ENCODE measurements around the gene TRIO.

The TRIO gene

DNA sequence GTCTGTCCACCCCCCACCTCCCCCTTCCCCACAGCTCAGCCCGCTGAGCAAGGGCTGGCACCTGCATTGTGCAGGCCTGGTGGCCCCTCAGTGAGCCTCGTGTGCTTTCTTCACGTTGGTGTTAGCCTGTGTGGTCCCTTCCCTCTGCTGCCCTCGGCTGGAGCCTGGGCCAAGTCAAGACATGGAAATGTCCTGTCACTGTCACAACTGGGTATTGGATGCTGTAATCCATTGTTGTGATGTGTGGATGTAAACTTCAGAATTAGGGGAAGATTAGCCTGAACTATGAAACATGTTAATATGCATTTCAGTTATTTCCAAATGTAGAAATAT is 103.9 kb downstream of the TRIO start:
- Histone ChIP-seq H3K27ac (no peak overlapping the region), H3K4me3 (no peak overlapping the region), H3K9me3 (ENCODE audit: low read depth, low read length) (no peaks in the 10 kb centered on the region), H3K36me3 (ENCODE audit: insufficient read depth, low read length) (no peaks in the 10 kb centered on the region), H3K9ac (ENCODE audit: insufficient read length) (no peak overlapping the region)
- TF ChIP-seq POLR2AphosphoS5 (IDR thresholded peaks at IDR 0.05; ENCODE audit: borderline replicate concordance, low read depth, low read length) (no peak), EZH2 (IDR thresholded peaks at IDR 0.05) (no peak), FOXP2 (optimal IDR thresholded peaks at IDR 0.05; ENCODE audit: control extremely low read depth, extremely low read length, insufficient read depth) (no peak)
- DNase-seq (ENCODE audit: low read depth, low spot score): no peak

DNA sequence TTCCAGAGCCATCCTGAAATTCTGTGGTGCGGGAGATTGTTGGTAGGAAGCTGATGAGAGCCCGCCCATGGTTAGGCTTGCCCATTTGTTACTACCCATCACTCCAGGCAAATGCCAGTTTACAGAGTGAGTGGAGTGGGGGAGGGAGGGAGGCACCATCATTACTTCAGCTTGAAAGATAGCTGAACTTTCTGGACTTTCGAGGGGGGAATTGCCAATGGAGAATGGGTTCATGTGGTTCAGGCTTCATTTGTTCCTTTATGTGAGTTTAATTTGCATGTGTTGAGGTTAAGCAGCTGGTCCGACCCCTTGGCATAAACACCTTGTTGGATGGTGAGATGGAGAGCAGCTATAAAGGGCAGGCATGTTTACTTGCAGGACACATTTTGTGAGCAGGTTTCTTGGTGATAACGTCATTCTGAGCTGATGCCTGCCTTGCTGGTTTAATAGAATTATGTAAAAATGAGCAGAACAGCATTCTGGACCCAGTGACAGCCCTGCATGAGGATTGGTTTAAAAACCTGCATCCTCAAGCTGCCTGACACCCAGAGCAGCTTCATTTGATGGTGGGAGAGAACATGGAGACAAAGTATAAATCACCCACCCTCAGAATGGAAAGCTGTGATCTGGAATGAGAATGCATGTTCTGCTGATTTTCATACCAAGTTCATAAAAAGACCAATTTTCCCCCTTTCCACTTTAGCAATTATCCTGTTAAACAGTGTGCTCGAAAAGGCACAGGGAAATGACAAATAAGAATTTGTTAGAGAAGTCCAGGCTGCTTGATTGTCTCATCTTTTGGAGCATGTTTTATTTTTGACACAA is 106.3 kb downstream of the TRIO start:
- Histone ChIP-seq H3K9ac (ENCODE audit: insufficient read length) (no peak overlapping the region), H3K9me3 (ENCODE audit: low read depth, low read length) (no peaks in the 10 kb centered on the region), H3K4me3 (no peak overlapping the region), H3K27ac (no peak overlapping the region), H3K36me3 (ENCODE audit: insufficient read depth, low read length) (no peaks in the 10 kb centered on the region)
- no peak for DNase-seq (ENCODE audit: low read depth, low spot score)
- TF ChIP-seq EZH2 (IDR thresholded peaks at IDR 0.05): no peak
- TF ChIP-seq FOXP2 (optimal IDR thresholded peaks at IDR 0.05; ENCODE audit: control extremely low read depth, extremely low read length, insufficient read depth): no peak
- TF ChIP-seq POLR2AphosphoS5 (IDR thresholded peaks at IDR 0.05; ENCODE audit: borderline replicate concordance, low read depth, low read length): no peak

- Histone ChIP-seq H3K27ac (no peak overlapping the region), H3K36me3 (ENCODE audit: insufficient read depth, low read length) (peaks cover 3% of the 10 kb centered on the region; the same call in 1 of the 2 replicates), H3K9me3 (ENCODE audit: low read depth, low read length) (no peaks in the 10 kb centered on the region), H3K4me3 (no peak overlapping the region), H3K9ac (ENCODE audit: insufficient read length) (no peak overlapping the region)
- no peak for DNase-seq (ENCODE audit: low read depth, low spot score)
- no peak for TF ChIP-seq FOXP2 (optimal IDR thresholded peaks at IDR 0.05; ENCODE audit: control extremely low read depth, extremely low read length, insufficient read depth)
- no peak for TF ChIP-seq POLR2AphosphoS5 (IDR thresholded peaks at IDR 0.05; ENCODE audit: borderline replicate concordance, low read depth, low read length)
- TF ChIP-seq EZH2 (IDR thresholded peaks at IDR 0.05): no peak
Observed at GRCh38 chr5:14250084-14250695, 107.0 kb downstream of the TRIO start.

DNA sequence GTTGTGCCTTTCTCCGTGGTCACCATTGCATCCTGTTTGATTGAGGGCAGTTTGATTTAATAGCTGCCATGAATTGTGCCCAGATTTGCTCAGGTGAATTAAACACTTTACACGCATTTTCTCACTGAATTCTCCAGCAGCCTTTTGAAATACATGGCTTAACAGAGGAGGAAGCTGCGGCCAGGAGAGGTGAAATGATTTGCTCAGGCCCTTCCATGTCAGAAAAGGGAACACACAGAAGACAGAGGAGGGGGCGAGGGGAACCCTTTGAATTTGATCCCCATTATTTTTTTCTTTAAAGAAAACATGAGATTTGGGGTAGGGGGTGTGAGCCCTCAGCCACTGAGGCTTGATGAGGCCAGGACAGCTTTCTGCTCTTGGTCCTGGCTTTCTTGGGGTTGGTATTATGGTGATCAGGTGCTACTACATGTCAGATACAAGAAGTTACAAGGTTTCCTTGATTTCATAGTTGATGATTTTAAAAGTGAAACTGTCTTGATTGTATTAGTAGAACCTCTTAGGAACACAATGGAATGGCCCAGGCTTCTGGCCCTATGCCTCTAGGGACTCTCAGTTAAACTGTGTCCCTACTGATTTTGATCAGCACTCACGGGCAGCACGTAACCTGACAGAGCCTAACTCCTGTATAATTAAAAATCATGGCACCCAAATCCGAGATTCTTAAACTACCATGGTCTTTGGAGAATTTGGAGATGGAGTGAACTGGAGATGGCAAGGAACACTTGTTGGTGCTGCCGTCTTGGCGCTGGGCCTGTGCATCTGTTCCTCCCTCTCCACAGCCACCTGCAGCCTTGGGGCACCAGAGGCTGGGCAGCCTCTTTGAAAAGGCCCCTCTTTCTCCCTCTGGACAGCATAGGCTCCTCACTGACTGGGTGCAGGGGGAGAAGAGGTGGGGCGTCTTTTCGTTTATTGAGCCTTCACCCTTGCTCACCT is 107.9 kb downstream of the TRIO start:
- TF ChIP-seq FOXP2 (optimal IDR thresholded peaks at IDR 0.05; ENCODE audit: control extremely low read depth, extremely low read length, insufficient read depth) (no peak), POLR2AphosphoS5 (IDR thresholded peaks at IDR 0.05; ENCODE audit: borderline replicate concordance, low read depth, low read length) (no peak), EZH2 (IDR thresholded peaks at IDR 0.05) (no peak)
- H3K9ac ChIP-seq (ENCODE audit: insufficient read length): no peak overlapping the region
- peaks cover 3% of the 10 kb centered on the region; the same call in 1 of the 2 replicates for H3K36me3 ChIP-seq (ENCODE audit: insufficient read depth, low read length)
- no peak overlapping the region for H3K27ac ChIP-seq
- DNase-seq (ENCODE audit: low read depth, low spot score): no peak
- H3K9me3 ChIP-seq (ENCODE audit: low read depth, low read length): no peaks in the 10 kb centered on the region
- no peak overlapping the region for H3K4me3 ChIP-seq

DNA sequence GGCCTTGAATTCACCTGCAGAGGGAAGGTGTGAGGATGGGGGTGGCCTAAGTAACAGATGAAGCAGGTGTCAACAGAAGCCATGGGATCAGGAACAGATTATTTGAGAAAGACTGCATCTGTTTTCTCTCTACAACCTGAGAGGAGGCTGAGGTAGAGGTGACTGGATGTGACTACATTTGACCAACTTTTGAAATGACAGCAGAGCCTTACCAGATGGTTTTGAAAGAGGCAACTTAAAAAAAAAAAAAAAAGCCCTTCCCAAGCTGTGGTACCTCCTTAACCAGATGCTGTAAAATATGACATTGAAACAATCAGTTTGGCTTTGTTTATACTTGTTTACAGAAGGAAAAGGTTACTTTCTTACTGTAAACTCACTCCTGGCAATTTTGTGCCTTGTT is 108.6 kb downstream of the TRIO start:
- DNase-seq (ENCODE audit: low read depth, low spot score): no peak
- TF ChIP-seq EZH2 (IDR thresholded peaks at IDR 0.05) (no peak), FOXP2 (optimal IDR thresholded peaks at IDR 0.05; ENCODE audit: control extremely low read depth, extremely low read length, insufficient read depth) (no peak), POLR2AphosphoS5 (IDR thresholded peaks at IDR 0.05; ENCODE audit: borderline replicate concordance, low read depth, low read length) (no peak)

DNA sequence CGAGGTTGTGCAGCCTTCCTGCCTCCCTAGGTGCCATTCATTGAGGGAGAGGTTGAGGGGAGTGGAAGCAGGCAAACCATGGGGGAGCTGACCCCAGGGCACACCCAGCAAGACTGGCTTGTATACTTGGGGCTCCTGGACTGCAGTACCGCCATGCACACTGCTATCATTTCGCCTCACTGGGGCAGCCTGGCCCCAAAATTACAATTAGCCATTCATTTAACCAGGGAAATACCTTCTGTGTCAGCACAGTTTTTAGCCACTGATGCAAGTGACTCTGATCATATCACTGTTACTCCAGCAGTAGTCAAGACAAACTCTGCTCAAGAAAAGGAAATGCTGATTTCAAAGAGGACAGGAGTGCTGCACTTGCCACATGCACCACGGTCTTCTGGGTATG is 109.7 kb downstream of the TRIO start:
- no peak overlapping the region for H3K27ac ChIP-seq
- H3K9me3 ChIP-seq (ENCODE audit: low read depth, low read length): no peaks in the 10 kb centered on the region
- TF ChIP-seq POLR2AphosphoS5 (IDR thresholded peaks at IDR 0.05; ENCODE audit: borderline replicate concordance, low read depth, low read length) (no peak), FOXP2 (optimal IDR thresholded peaks at IDR 0.05; ENCODE audit: control extremely low read depth, extremely low read length, insufficient read depth) (no peak)
- no peak overlapping the region for H3K9ac ChIP-seq (ENCODE audit: insufficient read length)
- peaks cover 3% of the 10 kb centered on the region; the same call in 1 of the 2 replicates for H3K36me3 ChIP-seq (ENCODE audit: insufficient read depth, low read length)
- no peak overlapping the region for H3K4me3 ChIP-seq
- no peak for DNase-seq (ENCODE audit: low read depth, low spot score)

More for the DNA sequence above, 108.6 kb downstream of the TRIO start:
- Histone ChIP-seq H3K4me3 (no peak overlapping the region), H3K9me3 (ENCODE audit: low read depth, low read length) (no peaks in the 10 kb centered on the region), H3K27ac (no peak overlapping the region), H3K9ac (ENCODE audit: insufficient read length) (no peak overlapping the region), H3K36me3 (ENCODE audit: insufficient read depth, low read length) (peaks cover 3% of the 10 kb centered on the region; the same call in 1 of the 2 replicates)

DNA sequence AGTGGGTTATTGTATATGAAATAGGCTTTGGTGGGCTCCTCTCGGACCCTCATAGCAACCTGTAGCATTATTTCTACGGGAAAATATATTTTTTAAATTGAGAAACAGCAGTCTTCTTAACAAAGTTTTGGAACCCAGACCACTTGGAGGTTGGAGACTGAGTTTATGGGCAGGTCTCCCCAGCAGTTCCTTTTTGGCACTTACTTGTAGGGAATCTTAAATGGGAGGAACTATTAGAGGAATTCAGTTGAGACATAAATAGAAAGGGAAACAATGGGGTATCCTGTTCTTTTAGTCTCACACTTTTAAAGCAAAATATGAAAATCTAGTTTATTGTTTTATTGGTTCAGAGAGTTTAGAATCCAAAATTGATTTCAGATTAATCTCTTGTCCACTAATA is 111.5 kb downstream of the TRIO start:
- TF ChIP-seq POLR2AphosphoS5 (IDR thresholded peaks at IDR 0.05; ENCODE audit: borderline replicate concordance, low read depth, low read length) (no peak), EZH2 (IDR thresholded peaks at IDR 0.05) (no peak), FOXP2 (optimal IDR thresholded peaks at IDR 0.05; ENCODE audit: control extremely low read depth, extremely low read length, insufficient read depth) (no peak)
- H3K27ac ChIP-seq: no peak overlapping the region
- no peak overlapping the region for H3K9ac ChIP-seq (ENCODE audit: insufficient read length)
- DNase-seq (ENCODE audit: low read depth, low spot score): no peak
- no peaks in the 10 kb centered on the region for H3K9me3 ChIP-seq (ENCODE audit: low read depth, low read length)
- H3K36me3 ChIP-seq (ENCODE audit: insufficient read depth, low read length): peaks cover 3% of the 10 kb centered on the region; the same call in 1 of the 2 replicates
- H3K4me3 ChIP-seq: no peak overlapping the region
